ENCODE measurements around the gene ACOX3.

ACOX3 gene

DNA sequence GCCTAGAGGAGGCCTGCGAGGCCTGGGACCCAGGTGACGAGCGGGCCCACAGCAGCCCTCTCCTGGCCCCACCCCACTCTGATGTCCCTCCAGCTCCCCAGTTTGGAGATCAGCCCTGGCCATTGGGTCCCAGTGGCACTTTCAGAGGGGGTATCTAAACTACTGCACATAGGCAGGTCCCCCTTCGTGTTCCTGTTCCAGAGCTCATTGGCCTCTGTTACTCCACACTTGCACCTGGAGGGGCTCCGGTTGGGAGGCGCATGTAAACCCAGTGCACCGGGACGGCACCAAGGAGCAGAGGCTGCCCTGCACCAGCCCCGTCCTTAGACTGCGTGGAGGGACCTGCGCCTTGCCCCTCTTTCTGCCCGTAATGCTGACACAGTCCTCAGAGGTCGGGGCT lies 34.3 kb upstream of the ACOX3 start:
- H3K9me3 ChIP-seq (ENCODE audit: control insufficient read depth in 2 of 2, low read length in 2 of 2): no peaks in the 10 kb centered on the region
- no peak overlapping the region for H3K9ac ChIP-seq (ENCODE audit: low read length in 2 of 2)
- H3K36me3 ChIP-seq (ENCODE audit: control insufficient read depth in 2 of 2, insufficient read depth in 2 of 2, low read length in 2 of 2): peaks cover 6 to 8% of the 10 kb centered on the region in 2 donors
- H3K27ac ChIP-seq (ENCODE audit: low read length): peak overlapping the region; percentile 86
- no peak overlapping the region for H3K4me3 ChIP-seq (ENCODE audit: low read length in 2 of 2)
- peaks cover 24% of the 10 kb centered on the region for H3K4me1 ChIP-seq (ENCODE audit: control insufficient read depth, insufficient read depth, low read length)
- no peaks in the 10 kb centered on the region for H3K27me3 ChIP-seq (ENCODE audit: control insufficient read depth in 1 of 2, insufficient read depth in 2 of 2, low read length in 2 of 2)

DNA sequence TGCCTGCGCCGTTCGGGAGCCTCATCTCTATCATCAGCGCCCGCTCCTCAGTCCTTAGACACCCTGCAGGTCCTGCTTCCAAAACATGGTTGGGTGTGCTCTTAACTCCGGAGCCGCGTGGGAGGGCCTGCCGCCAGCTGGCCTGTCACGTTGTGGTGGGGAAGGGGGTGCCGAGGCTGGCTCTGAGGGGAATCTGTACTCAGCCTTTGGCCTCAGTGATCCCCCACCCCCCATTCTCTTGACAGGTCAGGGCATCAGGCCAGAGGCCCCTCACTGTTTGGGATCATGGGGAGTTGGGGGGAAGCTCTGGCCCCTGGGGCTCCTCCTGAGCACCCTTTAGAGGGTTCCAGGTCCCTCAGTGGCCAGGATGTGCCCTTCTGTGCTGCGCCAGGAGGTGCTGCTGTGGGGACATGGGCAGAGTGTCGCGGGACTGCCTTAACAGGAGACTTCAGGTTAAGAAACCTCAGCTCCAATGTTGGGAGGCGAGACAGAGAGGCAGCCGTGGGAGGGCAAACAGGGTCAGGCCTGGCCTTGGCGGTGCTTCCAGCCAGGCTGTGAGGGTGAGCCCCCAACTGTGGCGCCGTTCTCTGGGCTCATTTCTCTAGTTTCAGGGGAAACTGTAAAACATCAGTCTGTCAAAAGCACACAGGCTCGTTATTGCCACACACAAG lies 33.5 kb upstream of the ACOX3 start:
- Histone ChIP-seq H3K27ac (ENCODE audit: low read length) (peak overlapping the region; percentile 86), H3K9ac (ENCODE audit: low read length in 2 of 2) (no peak overlapping the region), H3K27me3 (ENCODE audit: control insufficient read depth in 1 of 2, insufficient read depth in 2 of 2, low read length in 2 of 2) (no peaks in the 10 kb centered on the region), H3K36me3 (ENCODE audit: control insufficient read depth in 2 of 2, insufficient read depth in 2 of 2, low read length in 2 of 2) (peaks cover 8 to 15% of the 10 kb centered on the region in 2 donors), H3K4me3 (ENCODE audit: low read length in 2 of 2) (no peak overlapping the region), H3K9me3 (ENCODE audit: control insufficient read depth in 2 of 2, low read length in 2 of 2) (no peaks in the 10 kb centered on the region), H3K4me1 (ENCODE audit: control insufficient read depth, insufficient read depth, low read length) (peaks cover 24% of the 10 kb centered on the region)

- peaks cover 8 to 16% of the 10 kb centered on the region in 2 donors for H3K36me3 ChIP-seq (ENCODE audit: control insufficient read depth in 2 of 2, insufficient read depth in 2 of 2, low read length in 2 of 2)
- H3K9me3 ChIP-seq (ENCODE audit: control insufficient read depth in 2 of 2, low read length in 2 of 2): no peaks in the 10 kb centered on the region
- H3K27ac ChIP-seq (ENCODE audit: low read length): peak overlapping the region; percentile 86
- H3K4me1 ChIP-seq (ENCODE audit: control insufficient read depth, insufficient read depth, low read length): peaks cover 24% of the 10 kb centered on the region
- H3K9ac ChIP-seq (ENCODE audit: low read length in 2 of 2): peak overlapping the region in 1 of 2 donors; percentile 60
- no peaks in the 10 kb centered on the region for H3K27me3 ChIP-seq (ENCODE audit: control insufficient read depth in 1 of 2, insufficient read depth in 2 of 2, low read length in 2 of 2)
- no peak overlapping the region for H3K4me3 ChIP-seq (ENCODE audit: low read length in 2 of 2)
These were observed 32.8 kb upstream of the ACOX3 start for GRCh38 chr4:8473198-8473919.

DNA sequence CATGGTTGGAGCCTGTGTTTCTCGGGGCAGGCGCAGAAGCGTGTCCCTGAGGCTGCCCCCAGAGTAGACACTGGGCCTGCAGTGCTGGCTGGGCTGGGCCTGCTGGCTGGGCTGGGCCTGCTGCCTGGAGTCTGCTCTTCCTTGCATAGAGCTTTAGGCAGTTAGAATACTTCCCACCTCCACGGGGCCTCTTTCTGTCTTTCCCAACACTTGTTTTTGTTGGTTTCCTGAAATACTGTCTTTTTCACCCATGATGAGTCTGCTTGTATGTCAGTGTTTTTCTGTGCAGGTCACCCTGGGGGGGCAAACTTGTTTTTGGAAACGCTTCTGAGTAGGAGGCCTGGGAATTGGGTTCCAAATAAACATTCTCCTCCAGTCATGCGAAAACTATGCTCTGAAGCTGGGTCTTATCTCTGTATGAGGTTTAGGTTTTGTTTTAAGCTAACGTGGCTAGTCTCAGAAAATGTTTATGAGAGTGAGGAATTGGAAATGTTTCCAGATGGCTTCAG lies 32.2 kb upstream of the ACOX3 start:
- no peaks in the 10 kb centered on the region for H3K9me3 ChIP-seq (ENCODE audit: control insufficient read depth in 2 of 2, low read length in 2 of 2)
- peaks cover 24% of the 10 kb centered on the region for H3K4me1 ChIP-seq (ENCODE audit: control insufficient read depth, insufficient read depth, low read length)
- H3K9ac ChIP-seq (ENCODE audit: low read length in 2 of 2): peak overlapping the region; percentile 54 to 64
- peaks cover 14 to 22% of the 10 kb centered on the region in 2 donors for H3K36me3 ChIP-seq (ENCODE audit: control insufficient read depth in 2 of 2, insufficient read depth in 2 of 2, low read length in 2 of 2)
- H3K4me3 ChIP-seq (ENCODE audit: low read length in 2 of 2): no peak overlapping the region
- H3K27me3 ChIP-seq (ENCODE audit: control insufficient read depth in 1 of 2, insufficient read depth in 2 of 2, low read length in 2 of 2): no peaks in the 10 kb centered on the region
- peak overlapping the region; percentile 86 for H3K27ac ChIP-seq (ENCODE audit: low read length)

GRCh38 chr4:8472158-8472688 lies 31.7 kb upstream of the ACOX3 start:
- H3K9ac ChIP-seq (ENCODE audit: low read length in 2 of 2): peak overlapping the region; percentile 54 to 64
- H3K9me3 ChIP-seq (ENCODE audit: control insufficient read depth in 2 of 2, low read length in 2 of 2): no peaks in the 10 kb centered on the region
- H3K36me3 ChIP-seq (ENCODE audit: control insufficient read depth in 2 of 2, insufficient read depth in 2 of 2, low read length in 2 of 2): peaks cover 14 to 20% of the 10 kb centered on the region in 2 donors
- H3K4me3 ChIP-seq (ENCODE audit: low read length in 2 of 2): no peak overlapping the region
- H3K27ac ChIP-seq (ENCODE audit: low read length): peak overlapping the region; percentile 86
- peaks cover 24% of the 10 kb centered on the region for H3K4me1 ChIP-seq (ENCODE audit: control insufficient read depth, insufficient read depth, low read length)
- no peaks in the 10 kb centered on the region for H3K27me3 ChIP-seq (ENCODE audit: control insufficient read depth in 1 of 2, insufficient read depth in 2 of 2, low read length in 2 of 2)

DNA sequence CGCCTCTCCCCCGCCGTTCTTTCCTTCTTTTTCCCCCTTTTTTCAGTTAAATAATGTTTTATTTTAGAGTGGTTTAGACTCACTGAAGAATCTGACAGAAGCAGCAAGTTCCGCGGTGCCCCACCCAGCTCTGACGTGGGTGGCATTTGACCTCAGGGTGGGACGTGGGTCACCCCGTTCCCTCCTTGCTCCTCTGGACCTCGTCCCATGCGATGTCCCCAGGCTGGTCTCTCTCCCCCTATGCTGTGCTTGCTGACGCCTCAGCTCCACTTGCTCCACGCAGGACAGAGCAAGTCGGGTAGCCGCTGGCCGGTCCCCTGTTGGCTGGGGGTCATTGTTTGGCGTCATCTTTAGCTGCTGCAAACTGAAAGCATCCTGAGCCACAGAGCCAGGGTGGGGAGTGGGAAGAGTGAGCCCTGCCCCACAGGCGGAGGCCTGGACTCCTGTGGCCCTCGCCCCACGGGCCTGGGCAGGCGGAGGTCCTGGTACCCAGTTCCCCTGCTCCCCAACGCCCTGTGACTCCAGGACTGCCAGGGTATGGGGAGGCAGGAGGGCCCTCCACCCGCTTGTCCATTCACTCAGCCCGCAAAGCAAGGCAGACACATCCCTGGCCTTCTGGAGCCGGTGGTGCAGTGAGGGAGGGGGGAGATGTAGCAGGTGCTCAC lies 30.8 kb upstream of the ACOX3 start:
- Histone ChIP-seq H3K27me3 (ENCODE audit: control insufficient read depth in 1 of 2, insufficient read depth in 2 of 2, low read length in 2 of 2) (no peaks in the 10 kb centered on the region), H3K27ac (ENCODE audit: low read length) (peak overlapping the region; percentile 86), H3K9me3 (ENCODE audit: control insufficient read depth in 2 of 2, low read length in 2 of 2) (no peaks in the 10 kb centered on the region), H3K9ac (ENCODE audit: low read length in 2 of 2) (no peak overlapping the region), H3K4me3 (ENCODE audit: low read length in 2 of 2) (no peak overlapping the region), H3K4me1 (ENCODE audit: control insufficient read depth, insufficient read depth, low read length) (peaks cover 24% of the 10 kb centered on the region), H3K36me3 (ENCODE audit: control insufficient read depth in 2 of 2, insufficient read depth in 2 of 2, low read length in 2 of 2) (peaks cover 12 to 20% of the 10 kb centered on the region in 2 donors)

- Histone ChIP-seq H3K27me3 (ENCODE audit: control insufficient read depth in 1 of 2, insufficient read depth in 2 of 2, low read length in 2 of 2) (no peaks in the 10 kb centered on the region), H3K4me3 (ENCODE audit: low read length in 2 of 2) (no peak overlapping the region), H3K4me1 (ENCODE audit: control insufficient read depth, insufficient read depth, low read length) (peaks cover 24% of the 10 kb centered on the region), H3K27ac (ENCODE audit: low read length) (no peak overlapping the region), H3K36me3 (ENCODE audit: control insufficient read depth in 2 of 2, insufficient read depth in 2 of 2, low read length in 2 of 2) (peaks cover 11 to 25% of the 10 kb centered on the region in 2 donors), H3K9ac (ENCODE audit: low read length in 2 of 2) (no peak overlapping the region), H3K9me3 (ENCODE audit: control insufficient read depth in 2 of 2, low read length in 2 of 2) (no peaks in the 10 kb centered on the region)
These were observed 30.0 kb upstream of the ACOX3 start for GRCh38 chr4:8470451-8471024.

DNA sequence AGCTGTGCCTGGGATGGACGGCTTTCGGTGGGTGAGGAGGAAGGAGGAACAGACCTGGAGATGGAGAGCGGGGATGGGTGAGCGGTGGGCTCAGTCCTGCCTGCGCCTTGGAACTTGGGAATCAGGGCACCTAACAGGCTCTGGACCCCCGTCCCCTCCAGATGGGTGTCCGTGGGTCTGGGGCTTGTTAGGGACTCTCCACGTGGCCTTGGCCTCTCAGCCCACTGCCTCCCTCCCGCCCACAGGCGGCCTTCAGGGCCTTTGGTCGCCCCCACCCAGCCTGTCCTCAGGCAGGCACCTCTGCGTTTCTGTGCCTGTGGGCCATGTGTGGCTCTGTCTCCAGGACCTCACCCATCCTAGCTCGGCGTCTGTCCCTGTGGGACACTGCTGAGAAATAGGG lies 29.0 kb upstream of the ACOX3 start:
- no peak overlapping the region for H3K4me3 ChIP-seq (ENCODE audit: low read length in 2 of 2)
- H3K9me3 ChIP-seq (ENCODE audit: control insufficient read depth in 2 of 2, low read length in 2 of 2): no peaks in the 10 kb centered on the region
- H3K36me3 ChIP-seq (ENCODE audit: control insufficient read depth in 2 of 2, insufficient read depth in 2 of 2, low read length in 2 of 2): peaks cover 18 to 32% of the 10 kb centered on the region in 2 donors
- H3K4me1 ChIP-seq (ENCODE audit: control insufficient read depth, insufficient read depth, low read length): peaks cover 24% of the 10 kb centered on the region
- H3K27me3 ChIP-seq (ENCODE audit: control insufficient read depth in 1 of 2, insufficient read depth in 2 of 2, low read length in 2 of 2): no peaks in the 10 kb centered on the region
- H3K9ac ChIP-seq (ENCODE audit: low read length in 2 of 2): no peak overlapping the region
- no peak overlapping the region for H3K27ac ChIP-seq (ENCODE audit: low read length)

DNA sequence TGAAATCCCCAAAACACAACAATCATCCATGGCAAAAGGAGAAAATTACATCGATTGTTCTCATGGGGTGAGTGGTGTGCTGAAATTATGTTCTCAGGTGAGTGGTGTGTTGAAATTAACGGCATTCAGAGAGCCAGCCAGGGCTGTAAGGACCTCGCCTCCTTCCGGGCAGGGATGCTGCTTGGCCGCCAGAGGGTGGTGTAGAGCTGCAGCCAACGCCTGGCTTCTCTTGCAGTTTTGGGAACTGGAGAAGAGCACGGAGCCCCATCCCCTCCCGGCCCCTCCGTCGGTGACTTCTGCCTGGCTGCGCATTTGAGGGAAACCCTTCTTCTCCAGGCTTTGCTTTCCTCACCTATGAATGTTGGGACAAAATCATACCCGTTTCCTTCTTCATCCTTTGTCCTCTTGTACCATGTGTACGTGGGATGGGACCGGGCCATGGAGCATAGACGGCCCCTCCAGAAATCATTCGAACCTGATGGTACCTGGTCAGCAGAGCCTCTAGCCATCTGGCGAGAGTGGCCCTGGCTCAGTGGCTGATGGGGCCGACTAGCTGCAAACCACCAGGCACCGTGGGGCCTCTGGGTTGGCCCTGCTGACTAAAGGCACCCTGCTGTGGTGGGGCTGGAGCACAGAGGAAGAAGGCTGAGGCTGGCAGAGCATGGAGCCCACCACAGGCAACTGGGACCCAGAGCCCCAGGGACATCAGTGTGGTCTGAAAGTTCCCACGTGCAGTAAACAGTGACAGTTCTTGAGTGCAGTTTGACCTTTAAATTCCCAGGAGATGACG lies 28.4 kb upstream of the ACOX3 start:
- Histone ChIP-seq H3K36me3 (ENCODE audit: control insufficient read depth in 2 of 2, insufficient read depth in 2 of 2, low read length in 2 of 2) (peaks cover 22 to 36% of the 10 kb centered on the region in 2 donors), H3K4me3 (ENCODE audit: low read length in 2 of 2) (no peak overlapping the region), H3K27ac (ENCODE audit: low read length) (no peak overlapping the region)

DNA sequence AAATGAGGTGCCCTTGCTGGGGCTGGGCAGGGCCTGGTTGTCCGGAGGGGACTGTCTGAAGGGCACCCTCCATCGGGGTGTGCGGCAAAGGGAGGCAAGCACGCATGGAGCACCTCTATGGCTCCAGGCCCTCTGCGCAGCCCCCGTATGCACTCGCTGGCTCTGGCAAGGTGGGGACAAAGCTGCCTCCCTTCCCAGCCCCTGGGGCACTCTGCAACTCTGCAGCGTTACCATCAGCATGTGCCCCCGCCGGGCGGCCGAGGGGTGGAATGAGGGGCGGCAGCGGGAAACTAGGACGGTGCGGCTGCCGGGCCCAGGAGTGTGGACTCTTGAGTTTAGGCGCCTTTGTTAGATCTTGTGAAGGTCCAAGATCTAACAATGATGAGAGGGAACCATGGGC lies 26.5 kb upstream of the ACOX3 start:
- H3K4me3 ChIP-seq (ENCODE audit: low read length in 2 of 2): no peak overlapping the region
- H3K27me3 ChIP-seq (ENCODE audit: control insufficient read depth in 1 of 2, insufficient read depth in 2 of 2, low read length in 2 of 2): no peaks in the 10 kb centered on the region
- H3K9me3 ChIP-seq (ENCODE audit: control insufficient read depth in 2 of 2, low read length in 2 of 2): no peaks in the 10 kb centered on the region
- peaks cover 26 to 39% of the 10 kb centered on the region in 2 donors for H3K36me3 ChIP-seq (ENCODE audit: control insufficient read depth in 2 of 2, insufficient read depth in 2 of 2, low read length in 2 of 2)
- peaks cover 1% of the 10 kb centered on the region for H3K4me1 ChIP-seq (ENCODE audit: control insufficient read depth, insufficient read depth, low read length)
- H3K27ac ChIP-seq (ENCODE audit: low read length): no peak overlapping the region
- H3K9ac ChIP-seq (ENCODE audit: low read length in 2 of 2): no peak overlapping the region

More for the DNA sequence above, 28.4 kb upstream of the ACOX3 start:
- Histone ChIP-seq H3K27me3 (ENCODE audit: control insufficient read depth in 1 of 2, insufficient read depth in 2 of 2, low read length in 2 of 2) (no peaks in the 10 kb centered on the region), H3K9me3 (ENCODE audit: control insufficient read depth in 2 of 2, low read length in 2 of 2) (no peaks in the 10 kb centered on the region), H3K9ac (ENCODE audit: low read length in 2 of 2) (peak overlapping the region in 1 of 2 donors; percentile 21), H3K4me1 (ENCODE audit: control insufficient read depth, insufficient read depth, low read length) (peaks cover 21% of the 10 kb centered on the region)

Data from stomach smooth muscle (tissue), 2 donors.